Caco-2 (cell line): Measurements from ENCODE around the gene TMPRSS6. TPM values are rescaled to one million over a fixed set of nuclear protein-coding genes. Genes with fewer than 3 reads are reported as not detected.

Experiments
- BruUV-seq: library from RNA; stranded (reverse); fragments of 400-500 nt; replicated peaks from 2 replicates; lab custom pipeline; 2021; lab: Mats Ljungman, UMichigan
- CTCF ChIA-PET: fragments of 300-600 bp; sonication (Branson Sonifier 250); formaldehyde crosslinking; loops from one replicate; lab custom pipeline; 2022; ENCODE audit warnings: antibody characterized with exemption; lab: Charles Lee
- POLR2A ChIA-PET: fragments of 300-600 bp; sonication (Branson Sonifier 250); formaldehyde crosslinking; loops from one replicate; lab custom pipeline; 2022; ENCODE audit warnings: antibody characterized with exemption; lab: Charles Lee
- DNase-seq, 2 experiments: peaks; one replicate each; pipeline versions ENCODE4 v3.0.0 to v3.0.0-alpha.2; 2020 to 2022
- H3K27me3 ChIP-seq: replicated peaks from 2 replicates; pipeline ENCODE4 v1.6.0; 2011; ENCODE audit warnings: low read length; ENCODE audit not compliant: control insufficient read depth, insufficient read depth
- H3K36me3 ChIP-seq: 2 replicates; pipeline ENCODE4 v1.5.1; 2011; ENCODE audit warnings: low read length; ENCODE audit not compliant: control insufficient read depth, insufficient read depth
- H3K4me1 ChIP-seq: fragments of 250-450 bp; sonication (Bioruptor Pico); 2 replicates; pipeline ENCODE4 v1.5.1; 2020; ENCODE audit warnings: mild to moderate bottlenecking
- H3K4me3 ChIP-seq: 2 replicates; pipeline ENCODE4 v1.5.1; 2011; ENCODE audit warnings: low read depth, mild to moderate bottlenecking, control low read depth, low read length
- H3K9me3 ChIP-seq: fragments of 250-450 bp; sonication (Bioruptor Pico); 2 replicates; pipeline ENCODE4 v1.5.1; 2020; ENCODE audit warnings: mild to moderate bottlenecking, moderate library complexity
- H3K27ac Mint-ChIP-seq: one replicate; pipeline ENCODE4 v1.8.0; 2022; ENCODE audit warnings: mixed read lengths; ENCODE audit not compliant: unreplicated experiment
- H3K27me3 Mint-ChIP-seq: one replicate; pipeline ENCODE4 v1.8.0; 2022; ENCODE audit warnings: mixed read lengths; ENCODE audit not compliant: insufficient read depth, unreplicated experiment
- H3K36me3 Mint-ChIP-seq: one replicate; pipeline ENCODE4 v1.8.0; 2022; ENCODE audit warnings: mild to moderate bottlenecking, mixed read lengths; ENCODE audit not compliant: insufficient read depth, unreplicated experiment
- H3K4me1 Mint-ChIP-seq: one replicate; pipeline ENCODE4 v1.8.0; 2022; ENCODE audit warnings: low read depth, mixed read lengths; ENCODE audit not compliant: unreplicated experiment
- H3K4me3 Mint-ChIP-seq: one replicate; pipeline ENCODE4 v1.8.0; 2022; ENCODE audit warnings: mild to moderate bottlenecking, moderate library complexity, mixed read lengths; ENCODE audit not compliant: unreplicated experiment
- H3K9me3 Mint-ChIP-seq: one replicate; pipeline ENCODE4 v1.8.0; 2022; ENCODE audit warnings: mixed read lengths; ENCODE audit not compliant: unreplicated experiment
- intact Hi-C: fragments of 100-400 bp; cut with micrococcal nuclease; formaldehyde crosslinking; loops from one replicate; pipeline ENCODE4 v1.10.0; 2022; ENCODE audit not compliant: unreplicated experiment
- total RNA-seq: library from RNA; stranded (reverse); gene quantifications from 2 replicates; pipeline ENCODE4 v1.2.3, GENCODE V29; 2022
- TF ChIP-seq, protein P1 (sequence below), 2 experiments: fragments of 200-600 bp in 1 of 2; IDR thresholded peaks; 1 replicate in 1 of 2; 2 replicates in 1 of 2; pipeline versions ENCODE4 v1.5.1 to v1.8.0; 2011 to 2022; ENCODE audit warnings: antibody characterized with exemption in 1 of 2, control low read depth in 1 of 2, inconsistent platforms in 1 of 2, low read depth in 1 of 2, low read length in 1 of 2, mild to moderate bottlenecking in 1 of 2, moderate library complexity in 1 of 2; ENCODE audit not compliant: insufficient read depth in 1 of 2, severe bottlenecking in 1 of 2, unreplicated experiment in 1 of 2

TMPRSS6 gene
- total RNA-seq, 1 experiment from 2014 or later, result 1.6 TPM

DNA sequence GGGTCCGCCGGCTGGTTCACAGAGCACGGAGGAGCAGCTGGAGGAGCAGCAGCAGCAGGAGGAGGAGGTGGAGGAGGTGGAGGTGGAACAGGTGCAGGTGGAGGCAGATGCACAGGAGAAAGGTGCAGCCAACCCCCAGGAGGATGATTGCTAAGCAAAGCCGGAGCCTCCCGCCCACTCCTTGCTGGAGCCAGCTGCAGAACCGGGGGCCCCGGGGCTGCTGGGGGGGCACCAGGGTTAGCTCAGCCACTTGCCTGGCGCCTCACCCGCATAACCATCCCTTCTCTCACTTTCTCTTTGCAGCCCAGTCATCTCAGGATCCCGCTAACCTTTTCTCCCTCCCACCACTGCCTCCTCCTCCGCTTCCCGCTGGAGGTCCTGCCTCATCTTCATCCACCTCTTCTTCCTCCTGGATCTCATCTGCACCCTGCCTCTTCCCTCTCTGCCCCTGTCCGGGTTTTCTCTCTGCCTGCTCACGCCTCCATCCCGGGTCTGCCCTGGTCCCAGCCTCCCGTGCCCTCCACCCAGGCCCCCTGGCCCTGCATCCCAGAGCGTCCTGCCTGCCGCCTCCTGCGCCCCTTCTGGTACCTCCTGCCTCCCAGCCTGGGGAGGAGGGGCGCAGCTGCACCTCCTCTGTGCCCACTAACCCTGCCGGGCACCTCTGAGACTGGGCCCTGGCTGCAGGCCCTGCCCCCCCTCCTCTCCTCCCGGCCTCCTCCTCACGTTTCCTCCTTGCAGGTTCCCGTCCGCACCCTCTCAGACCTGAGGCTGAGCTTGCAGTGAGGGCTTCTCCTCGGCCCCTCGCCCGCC, 48.5 kb downstream of the TMPRSS6 start:
- H3K36me3 Mint-ChIP-seq, result no peaks in the 10 kb centered on the region
- intact Hi-C loops, result no loop called here

GRCh38 chr22:37059876-37060449, 49.5 kb downstream of the TMPRSS6 start:
- Histone ChIP-seq H3K9me3 (no peaks in the 10 kb centered on the region), H3K4me3 (no peak overlapping the region), H3K36me3 (no peaks in the 10 kb centered on the region), H3K27me3 (no peaks in the 10 kb centered on the region), H3K4me1 (no peaks in the 10 kb centered on the region; the same call in 1 of the 2 replicates)
- Mint-ChIP-seq H3K9me3 (no peaks in the 10 kb centered on the region), H3K4me3 (no peak overlapping the region), H3K36me3 (no peaks in the 10 kb centered on the region), H3K27me3 (no peaks in the 10 kb centered on the region), H3K27ac (no peak overlapping the region), H3K4me1 (no peaks in the 10 kb centered on the region)
- TF ChIP-seq, protein P1, sequence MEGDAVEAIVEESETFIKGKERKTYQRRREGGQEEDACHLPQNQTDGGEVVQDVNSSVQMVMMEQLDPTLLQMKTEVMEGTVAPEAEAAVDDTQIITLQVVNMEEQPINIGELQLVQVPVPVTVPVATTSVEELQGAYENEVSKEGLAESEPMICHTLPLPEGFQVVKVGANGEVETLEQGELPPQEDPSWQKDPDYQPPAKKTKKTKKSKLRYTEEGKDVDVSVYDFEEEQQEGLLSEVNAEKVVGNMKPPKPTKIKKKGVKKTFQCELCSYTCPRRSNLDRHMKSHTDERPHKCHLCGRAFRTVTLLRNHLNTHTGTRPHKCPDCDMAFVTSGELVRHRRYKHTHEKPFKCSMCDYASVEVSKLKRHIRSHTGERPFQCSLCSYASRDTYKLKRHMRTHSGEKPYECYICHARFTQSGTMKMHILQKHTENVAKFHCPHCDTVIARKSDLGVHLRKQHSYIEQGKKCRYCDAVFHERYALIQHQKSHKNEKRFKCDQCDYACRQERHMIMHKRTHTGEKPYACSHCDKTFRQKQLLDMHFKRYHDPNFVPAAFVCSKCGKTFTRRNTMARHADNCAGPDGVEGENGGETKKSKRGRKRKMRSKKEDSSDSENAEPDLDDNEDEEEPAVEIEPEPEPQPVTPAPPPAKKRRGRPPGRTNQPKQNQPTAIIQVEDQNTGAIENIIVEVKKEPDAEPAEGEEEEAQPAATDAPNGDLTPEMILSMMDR (IDR thresholded peaks at IDR 0.05; ENCODE audit: insufficient read depth in 1 of 2, low read depth in 1 of 2, low read length in 1 of 2, severe bottlenecking in 1 of 2, unreplicated experiment in 1 of 2), result no peak
- BruUV-seq, result no TSS peak
- POLR2A ChIA-PET, result no interaction called here
- no peak for DNase-seq
- CTCF ChIA-PET, result no interaction called here
- intact Hi-C loops, result no loop called here

More for the DNA sequence above, 48.5 kb downstream of the TMPRSS6 start:
- H3K27me3 Mint-ChIP-seq, result no peaks in the 10 kb centered on the region
- TF ChIP-seq, protein P1 (IDR thresholded peaks at IDR 0.05; ENCODE audit: insufficient read depth in 1 of 2, low read depth in 1 of 2, low read length in 1 of 2, severe bottlenecking in 1 of 2, unreplicated experiment in 1 of 2), result no peak
- DNase-seq, result no peak
- BruUV-seq, result no TSS peak
- H3K36me3 ChIP-seq, result no peaks in the 10 kb centered on the region
- no peak overlapping the region for H3K27ac Mint-ChIP-seq
- H3K4me3 ChIP-seq, result no peak overlapping the region
- no peaks in the 10 kb centered on the region for H3K9me3 ChIP-seq
- H3K9me3 Mint-ChIP-seq, result no peaks in the 10 kb centered on the region
- no peaks in the 10 kb centered on the region for H3K27me3 ChIP-seq
- no peak overlapping the region for H3K4me3 Mint-ChIP-seq
- ChIA-PET POLR2A (no interaction called here), CTCF (no interaction called here)
- H3K4me1 Mint-ChIP-seq, result no peaks in the 10 kb centered on the region
- H3K4me1 ChIP-seq, result peaks cover 6% of the 10 kb centered on the region; the same call in 1 of the 2 replicates

DNA sequence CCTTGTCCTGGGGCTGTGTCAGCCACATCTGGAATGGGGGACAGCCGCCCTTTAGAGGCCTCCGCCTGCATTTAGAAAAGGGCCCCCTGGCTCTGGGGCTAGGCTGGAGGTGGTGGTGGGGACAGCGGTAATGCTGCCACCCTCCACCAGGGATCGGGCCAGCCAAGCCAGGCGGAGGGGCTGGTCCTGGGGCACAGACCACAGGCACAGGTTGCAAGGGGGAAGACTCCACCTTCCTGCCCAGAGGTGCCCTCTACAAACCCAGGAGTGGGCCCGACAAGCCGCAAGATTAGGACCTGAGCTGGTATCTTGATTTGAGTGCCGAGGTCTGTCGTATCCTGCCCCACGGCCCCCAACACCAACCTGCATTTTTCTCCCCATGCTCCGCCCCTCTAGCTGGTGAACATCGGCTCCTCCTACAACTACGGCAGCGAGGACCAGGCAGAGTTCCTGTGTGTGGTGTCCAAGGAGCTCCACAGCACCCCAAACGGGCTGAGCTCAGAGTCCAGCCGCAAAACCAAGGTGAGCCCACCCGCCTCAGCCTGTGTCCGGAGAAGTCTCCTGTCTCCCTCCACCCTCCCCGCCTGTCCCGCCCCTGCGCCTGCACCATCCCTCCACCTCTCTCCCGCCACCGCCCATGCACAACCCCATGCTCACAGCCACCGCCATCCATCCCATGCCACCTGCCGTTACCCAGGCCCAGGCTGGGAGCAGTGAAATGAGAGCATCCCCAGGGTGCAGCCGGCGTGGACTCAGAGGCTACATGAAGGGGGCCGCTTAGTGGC, 50.4 kb downstream of the TMPRSS6 start:
- TF ChIP-seq, protein P1 (IDR thresholded peaks at IDR 0.05; ENCODE audit: insufficient read depth in 1 of 2, low read depth in 1 of 2, low read length in 1 of 2, severe bottlenecking in 1 of 2, unreplicated experiment in 1 of 2), result no peak
- H3K4me3 ChIP-seq, result no peak overlapping the region
- ChIA-PET CTCF (no interaction called here), POLR2A (no interaction called here)
- no peak overlapping the region for H3K4me3 Mint-ChIP-seq
- H3K4me1 Mint-ChIP-seq, result no peaks in the 10 kb centered on the region
- no peak for DNase-seq
- no peaks in the 10 kb centered on the region for H3K36me3 ChIP-seq
- no peaks in the 10 kb centered on the region for H3K9me3 ChIP-seq
- H3K4me1 ChIP-seq, result no peaks in the 10 kb centered on the region
- no peaks in the 10 kb centered on the region for H3K9me3 Mint-ChIP-seq
- no peaks in the 10 kb centered on the region for H3K27me3 ChIP-seq
- no peak overlapping the region for H3K27ac Mint-ChIP-seq
- H3K27me3 Mint-ChIP-seq, result no peaks in the 10 kb centered on the region
- H3K36me3 Mint-ChIP-seq, result no peaks in the 10 kb centered on the region
- BruUV-seq, result no TSS peak
- intact Hi-C loops, result no loop called here
